Measurements from ENCODE around the gene FGD4. TPM values are rescaled to one million over a fixed set of nuclear protein-coding genes. Genes with fewer than 3 reads are reported as not detected.

The FGD4 gene
- polyA plus RNA-seq, 3 donors: 4.1 to 7.7 (median 5.7) TPM

DNA sequence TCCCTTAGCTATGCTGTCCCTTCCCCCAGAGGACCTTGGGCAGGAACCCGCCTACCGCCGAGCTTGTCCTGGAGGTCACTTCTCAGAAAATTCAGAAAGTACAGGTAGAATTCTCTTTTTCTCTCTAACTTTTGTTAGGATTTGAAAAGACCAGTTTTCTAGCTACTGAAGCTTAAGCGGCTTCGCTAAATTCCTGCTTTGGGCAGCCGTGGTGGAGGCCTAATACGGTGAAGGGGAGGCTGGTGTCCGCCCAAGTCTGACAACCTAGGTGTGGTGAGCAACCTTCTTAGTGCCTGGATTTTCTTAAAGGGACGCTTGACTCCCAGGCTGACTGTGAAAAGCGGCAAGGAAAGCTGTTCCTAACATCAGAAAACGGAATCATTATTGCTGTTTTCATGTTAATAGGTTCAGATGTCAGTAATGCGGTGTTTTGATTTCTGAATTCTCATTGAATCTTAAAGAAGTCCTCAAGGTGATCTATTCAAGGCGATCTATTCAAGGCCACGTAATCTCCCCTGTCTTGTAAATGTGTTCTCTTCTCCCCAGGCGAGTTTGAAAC, 835 bp downstream of the FGD4 start:
- no peak overlapping the region for H3K27ac ChIP-seq (ENCODE audit: low read depth, low read length)
- 6 to 23% (median 19%) methylated on average over 15 of the region's 15 CpGs for WGBS, 3 donors

DNA sequence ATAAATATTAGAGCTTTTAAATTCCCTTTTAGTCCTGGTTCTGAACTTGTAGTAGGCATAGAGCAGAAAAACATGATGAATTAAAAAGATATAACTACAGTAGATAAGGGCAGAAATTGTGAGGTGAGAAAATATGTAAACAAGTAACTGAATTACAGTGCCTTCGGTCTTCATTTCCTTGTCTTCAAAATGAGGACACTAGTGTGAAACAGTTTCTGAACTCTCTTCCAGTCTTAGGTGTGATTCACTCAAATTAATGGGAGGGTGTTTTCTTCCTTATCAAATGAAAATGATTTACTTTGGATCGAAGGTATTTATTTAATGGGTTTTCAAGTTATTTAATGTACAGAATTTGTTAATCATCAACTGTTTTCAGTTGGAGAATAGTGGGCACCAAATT, 1.5 kb downstream of the FGD4 start:
- 17 to 55% (median 51%) methylated on average over 2 of the region's 2 CpGs for WGBS, 3 donors
- no peak overlapping the region for H3K27ac ChIP-seq (ENCODE audit: low read depth, low read length)

GRCh38 chr12:32402170-32402569, 2.8 kb downstream of the FGD4 start:
- H3K27ac ChIP-seq (ENCODE audit: low read depth, low read length): no peak overlapping the region
- 81 to 92% (median 92%) methylated on average over 10 of the region's 10 CpGs for WGBS, 3 donors

GRCh38 chr12:32402946-32403345, 3.6 kb downstream of the FGD4 start:
- WGBS, 3 donors: 25 to 47% (median 32%) methylated on average over 1 of the region's 1 CpG
- H3K27ac ChIP-seq (ENCODE audit: low read depth, low read length): no peak overlapping the region

- H3K27ac ChIP-seq (ENCODE audit: low read depth, low read length): no peak overlapping the region
- 92 to 97% (median 94%) methylated on average over 3 of the region's 3 CpGs for WGBS, 3 donors
Measured at GRCh38 chr12:32407795-32408194, 8.4 kb downstream of the FGD4 start.

DNA sequence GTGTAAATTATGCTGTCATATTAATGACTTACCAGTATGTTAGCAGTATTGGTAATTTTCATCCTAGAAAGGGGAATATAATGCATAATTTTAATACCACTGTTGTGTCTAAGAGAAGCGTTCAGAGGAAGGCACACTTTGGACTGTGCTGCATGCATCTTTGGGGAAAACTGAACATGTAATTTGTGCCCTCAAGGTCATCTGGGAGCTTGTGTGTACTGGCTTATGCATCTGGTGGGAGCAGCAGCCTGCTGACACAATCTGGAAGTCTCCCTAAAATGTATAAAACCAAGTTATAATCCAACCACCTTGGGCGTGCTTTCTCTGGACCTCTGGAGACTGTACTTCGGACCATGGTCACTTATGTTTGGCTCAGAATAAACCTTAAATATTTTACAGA, 14.1 kb downstream of the FGD4 start:
- 54 to 80% (median 66%) methylated on average over 3 of the region's 3 CpGs for WGBS, 3 donors
- H3K27ac ChIP-seq (ENCODE audit: low read depth, low read length): no peak overlapping the region

DNA sequence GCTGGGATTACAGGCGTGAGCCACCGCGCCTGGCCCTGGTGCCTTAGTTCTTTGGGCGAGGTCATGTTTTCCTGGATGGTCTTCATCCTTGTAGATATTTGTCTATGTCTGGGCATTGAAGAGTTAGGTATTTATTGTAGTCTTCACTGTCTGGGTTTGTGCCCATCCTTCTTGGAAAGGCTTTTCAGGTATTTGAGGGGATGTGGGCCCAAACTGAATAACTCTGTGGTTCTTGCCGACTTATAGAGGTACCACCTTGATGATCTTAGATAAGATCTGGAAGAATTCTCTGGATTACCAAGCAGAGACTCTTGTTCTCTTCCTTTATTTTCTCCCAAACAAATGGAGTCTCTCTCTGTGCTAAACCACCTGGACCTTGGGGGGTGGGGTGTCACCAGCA, 18.9 kb downstream of the FGD4 start:
- 95 to 98% (median 97%) methylated on average over 5 of the region's 5 CpGs for WGBS, 3 donors
- no peak overlapping the region for H3K27ac ChIP-seq (ENCODE audit: low read depth, low read length)

GRCh38 chr12:32418903-32419519, 19.7 kb downstream of the FGD4 start:
- 57 to 75% (median 72%) methylated on average over 5 of the region's 5 CpGs for WGBS, 3 donors
- no peak overlapping the region for H3K27ac ChIP-seq (ENCODE audit: low read depth, low read length)

GRCh38 chr12:32419520-32419960, 20.2 kb downstream of the FGD4 start:
- WGBS, 3 donors: 14 to 26% (median 15%) methylated on average over 2 of the region's 2 CpGs
- H3K27ac ChIP-seq (ENCODE audit: low read depth, low read length): no peak overlapping the region

DNA sequence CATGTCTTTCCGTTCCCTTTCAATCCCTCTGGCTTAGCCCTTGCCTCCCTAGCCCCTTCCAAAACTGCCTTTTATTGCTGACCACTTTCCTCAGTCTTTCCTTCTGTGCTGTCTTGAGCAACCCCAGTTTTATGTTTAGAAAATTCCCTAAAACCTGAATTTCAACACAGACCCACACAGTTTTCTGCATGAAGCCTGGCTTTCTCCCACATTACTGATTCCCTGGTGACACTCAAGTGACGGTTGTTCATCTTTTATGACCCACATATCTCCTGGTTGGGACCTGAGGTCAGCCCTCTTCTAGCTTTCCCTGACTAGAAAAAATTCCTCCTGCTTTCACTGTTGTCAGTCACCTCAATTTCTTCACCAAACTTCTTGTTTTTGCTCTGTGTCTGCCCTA, 21.0 kb downstream of the FGD4 start:
- H3K27ac ChIP-seq (ENCODE audit: low read depth, low read length): no peak overlapping the region
- WGBS, 3 donors: 65 to 90% (median 84%) methylated on average over 2 of the region's 2 CpGs

DNA sequence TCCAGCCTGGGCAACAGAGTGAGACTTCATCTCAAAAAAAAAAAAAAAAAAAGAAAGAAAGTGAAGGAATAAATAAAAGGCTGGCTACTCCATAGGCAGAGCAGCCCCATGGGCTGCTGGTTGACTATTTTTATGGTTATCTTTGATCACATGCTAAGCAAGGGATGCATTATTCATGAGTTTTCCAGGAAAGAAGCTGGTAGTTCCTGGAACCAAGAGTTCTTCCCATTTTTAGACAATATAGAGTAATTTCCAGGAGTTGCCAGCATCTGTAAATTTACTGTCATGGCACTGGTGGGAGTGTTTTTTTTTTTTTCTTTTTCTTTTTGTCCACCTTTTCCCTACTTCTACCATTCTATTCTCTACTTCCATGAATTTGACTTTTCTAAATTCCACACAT, 24.2 kb downstream of the FGD4 start:
- H3K27ac ChIP-seq (ENCODE audit: low read depth, low read length): no peak overlapping the region

DNA sequence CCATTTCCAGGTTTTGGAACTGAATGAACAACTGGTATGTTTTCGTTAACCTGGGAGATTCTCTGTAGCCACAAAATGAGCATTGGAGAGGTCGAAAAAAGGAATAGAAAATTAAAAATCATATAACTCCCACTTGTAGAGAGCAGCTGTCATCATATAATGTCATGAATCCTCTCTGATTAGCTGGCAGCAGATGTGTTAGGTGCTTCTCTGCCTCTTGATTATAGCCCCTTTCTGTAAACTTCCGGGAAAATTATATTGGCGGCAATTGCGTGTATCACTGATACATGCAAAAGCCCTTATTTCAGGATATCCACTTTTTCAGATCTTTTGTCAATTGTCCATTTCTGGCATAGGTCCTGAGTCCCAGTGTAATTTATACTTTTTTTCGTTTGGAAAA, 31.7 kb downstream of the FGD4 start:
- WGBS, 3 donors: 69 to 79% (median 78%) methylated on average over 6 of the region's 6 CpGs
- no peak overlapping the region for H3K27ac ChIP-seq (ENCODE audit: low read depth, low read length)

DNA sequence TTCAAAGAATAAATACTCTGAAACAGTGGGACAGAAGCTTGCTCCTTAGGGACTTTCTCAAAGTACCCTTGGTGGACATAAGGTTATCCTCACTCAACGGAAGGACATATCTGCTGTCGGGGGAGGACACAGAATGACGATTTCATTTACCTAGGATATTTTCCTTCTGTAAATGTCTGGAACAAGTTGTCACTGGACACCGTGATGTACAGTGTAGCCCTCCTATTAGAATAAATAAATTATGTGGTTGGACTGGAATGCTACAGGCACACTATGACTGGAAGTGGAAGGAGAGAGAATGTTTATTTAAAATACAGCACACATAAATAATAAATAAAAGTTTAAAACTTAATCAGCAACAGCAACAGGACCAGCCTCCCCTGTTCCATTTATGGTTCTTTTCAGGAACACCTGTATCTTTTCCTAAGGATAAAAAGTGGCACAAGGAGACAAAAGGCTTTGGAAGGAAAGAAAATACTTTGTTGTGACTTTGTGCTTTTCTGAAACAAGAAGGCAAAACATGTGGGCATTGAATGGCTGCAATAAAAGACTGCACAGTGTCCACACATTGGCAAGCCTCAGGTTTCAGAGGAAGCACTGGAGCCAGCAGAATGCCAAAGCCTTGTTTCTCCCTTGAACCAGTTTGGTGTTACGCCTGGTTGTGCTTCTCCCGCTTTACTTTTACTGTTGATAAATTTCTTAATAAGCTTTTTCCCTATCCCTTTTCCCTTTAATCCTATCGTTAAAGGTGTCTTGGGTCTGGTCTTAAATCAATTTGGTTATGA, 36.8 kb downstream of the FGD4 start:
- H3K27ac ChIP-seq (ENCODE audit: low read depth, low read length): no peak overlapping the region
- 72 to 76% (median 75%) methylated on average over 7 of the region's 7 CpGs for WGBS, 3 donors

- H3K27ac ChIP-seq (ENCODE audit: low read depth, low read length): no peak overlapping the region
- WGBS, 3 donors: 76 to 82% (median 82%) methylated on average over 9 of the region's 9 CpGs
Measured at GRCh38 chr12:32437095-32437515, 37.7 kb downstream of the FGD4 start.

DNA sequence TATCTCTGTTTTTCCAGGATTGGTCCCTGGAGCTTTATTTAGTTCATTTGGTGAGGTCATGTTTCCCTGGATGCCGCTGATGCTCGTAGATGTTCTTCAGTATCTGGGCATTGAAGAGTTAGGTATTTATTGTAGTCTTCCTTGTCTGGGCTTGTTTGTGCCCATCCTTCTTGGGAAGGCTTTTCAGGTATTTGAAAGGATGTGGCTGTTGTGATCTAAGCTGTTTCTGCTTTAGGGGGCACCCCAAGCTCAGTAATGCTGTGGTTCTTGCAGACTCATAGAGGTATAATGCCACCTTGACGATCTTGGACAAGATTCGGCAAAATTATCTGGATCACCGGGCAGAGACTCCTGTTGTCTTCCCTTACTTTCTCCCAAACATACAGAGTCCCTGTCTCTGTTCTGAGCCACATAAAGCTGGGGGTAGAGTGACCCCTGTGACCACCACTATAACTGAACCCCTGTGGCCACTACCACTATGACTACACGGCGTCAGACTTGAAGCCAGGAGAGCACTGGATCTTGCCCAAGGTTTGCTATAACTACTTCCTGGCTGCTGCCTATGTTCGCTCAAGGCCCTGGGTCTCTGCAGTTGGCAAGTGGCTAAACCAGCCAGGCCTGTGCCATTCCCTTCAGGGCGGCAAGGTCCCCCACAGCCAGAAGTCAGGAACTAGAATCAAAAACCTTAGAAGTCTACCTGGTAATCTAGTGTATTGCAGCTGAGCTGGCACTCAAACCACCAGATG, 40.9 kb downstream of the FGD4 start:
- 68 to 81% (median 70%) methylated on average over 9 of the region's 9 CpGs for WGBS, 3 donors
- H3K27ac ChIP-seq (ENCODE audit: low read depth, low read length): no peak overlapping the region

DNA sequence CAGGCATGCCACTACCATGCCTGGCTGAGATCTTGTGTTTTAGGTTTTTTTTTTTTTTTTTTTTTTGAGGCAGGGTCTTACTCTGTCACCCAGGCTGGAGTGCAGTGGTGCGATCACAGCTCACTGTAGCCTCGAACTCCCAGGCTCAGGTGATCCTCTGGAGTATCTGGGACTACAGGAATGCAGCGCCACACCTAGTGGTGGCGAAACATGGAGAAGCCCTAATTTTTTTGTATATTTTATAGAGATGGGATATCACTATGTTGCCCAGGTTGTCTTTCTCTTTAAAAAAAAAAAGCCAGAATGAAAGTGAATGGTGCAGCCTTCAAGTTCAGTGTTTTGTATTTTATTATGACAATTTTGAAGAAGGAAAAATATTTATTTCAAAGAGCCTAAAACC, 44.1 kb downstream of the FGD4 start:
- 94 to 97% (median 97%) methylated on average over 4 of the region's 4 CpGs for WGBS, 3 donors
- no peak overlapping the region for H3K27ac ChIP-seq (ENCODE audit: low read depth, low read length)

GRCh38 chr12:32444895-32445294, 45.5 kb downstream of the FGD4 start:
- 7 to 26% (median 18%) methylated on average over 2 of the region's 2 CpGs for WGBS, 3 donors
- H3K27ac ChIP-seq (ENCODE audit: low read depth, low read length): no peak overlapping the region

DNA sequence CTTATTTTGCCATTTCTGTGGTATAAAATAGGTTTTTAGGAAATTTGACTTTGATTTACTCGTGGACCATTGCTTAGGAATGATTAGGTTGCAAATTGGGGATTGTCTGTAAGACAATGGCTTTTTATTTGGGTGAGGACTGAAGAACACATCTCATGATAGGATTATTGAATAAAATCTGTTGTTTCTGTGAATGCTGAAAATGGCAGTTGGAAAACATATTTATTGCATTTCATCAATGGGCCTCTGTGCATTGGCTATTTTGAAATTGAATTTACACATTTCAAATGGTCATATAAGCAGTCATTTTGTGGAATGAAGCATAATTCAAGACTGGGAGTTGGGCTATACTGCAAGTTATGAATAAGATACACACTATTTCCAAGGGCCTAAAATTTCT, 46.0 kb downstream of the FGD4 start:
- 85 to 90% (median 87%) methylated on average over 1 of the region's 1 CpG for WGBS, 3 donors
- no peak overlapping the region for H3K27ac ChIP-seq (ENCODE audit: low read depth, low read length)

All from adipose tissue (tissue), 3 donors.